OCI-LY7 (cell line): Measurements from ENCODE around the gene SERHL2. TPM values are rescaled to one million over a fixed set of nuclear protein-coding genes. Genes with fewer than 3 reads are reported as not detected.
"Not testable (repeated sequence)": the region's sequence is repeated elsewhere in the genome, so short reads cannot be mapped to it uniquely, and the experiment has no call there.

Experiments
- BruUV-seq: library from RNA; stranded (reverse); fragments of 400-500 nt; replicated peaks from 2 replicates; lab custom pipeline; 2021; lab: Mats Ljungman, UMichigan
- CTCF ChIA-PET: fragments of 300-600 bp; sonication (Branson Sonifier 250); formaldehyde crosslinking; loops from one replicate; lab custom pipeline; 2022; ENCODE audit warnings: antibody characterized with exemption; ENCODE audit not compliant: unreplicated experiment; lab: Charles Lee
- POLR2A ChIA-PET: fragments of 300-600 bp; sonication (Branson Sonifier 250); formaldehyde crosslinking; loops from one replicate; lab custom pipeline; 2022; ENCODE audit warnings: antibody characterized with exemption; lab: Charles Lee
- DNase-seq: peaks from one replicate; pipeline ENCODE4 v3.0.0-alpha.2; 2015; ENCODE audit warnings: low spot score
- H2AFZ ChIP-seq: fragments of 200-600 bp; sonication (generic), shearing (Covaris generic); 2 replicates; pipeline ENCODE4 v1.6.1; 2014; ENCODE audit warnings: mild to moderate bottlenecking, antibody characterized with exemption, low read length, moderate library complexity
- H3K27ac ChIP-seq: fragments of 200-600 bp; sonication (generic); 2 replicates; pipeline ENCODE4 v1.5.1; 2014; ENCODE audit warnings: mixed run types, low read depth, mild to moderate bottlenecking, moderate library complexity, low read length, inconsistent platforms; ENCODE audit not compliant: poor library complexity, severe bottlenecking
- H3K36me3 ChIP-seq: fragments of 200-600 bp; sonication (generic); 2 replicates; pipeline ENCODE4 v1.6.1; 2014; ENCODE audit warnings: mild to moderate bottlenecking, antibody characterized with exemption, low read length, moderate library complexity, mixed read lengths; ENCODE audit not compliant: insufficient read depth
- H3K4me1 ChIP-seq: fragments of 200-600 bp; sonication (generic); 2 replicates; pipeline ENCODE4 v1.5.1; 2014; ENCODE audit warnings: mild to moderate bottlenecking, low read length; ENCODE audit not compliant: insufficient read depth, poor library complexity, severe bottlenecking
- H3K4me2 ChIP-seq: fragments of 200-600 bp; sonication (generic); 2 replicates; pipeline ENCODE4 v1.6.1; 2014; ENCODE audit warnings: mild to moderate bottlenecking, low read length
- H3K4me3 ChIP-seq: fragments of 200-600 bp; sonication (generic); 2 replicates; pipeline ENCODE4 v1.5.1; 2014; ENCODE audit warnings: mild to moderate bottlenecking, low read depth, low read length; ENCODE audit not compliant: poor library complexity, severe bottlenecking
- H3K79me2 ChIP-seq: fragments of 200-600 bp; sonication (generic); 2 replicates; pipeline ENCODE4 v1.6.1; 2016; ENCODE audit warnings: low read depth, mild to moderate bottlenecking, low read length, moderate library complexity, mixed read lengths; ENCODE audit not compliant: insufficient read depth
- H3K9me2 ChIP-seq: fragments of 200-600 bp; sonication (generic); 2 replicates; pipeline ENCODE4 v1.6.1; 2016; ENCODE audit warnings: mild to moderate bottlenecking, low read length, mixed read lengths; ENCODE audit not compliant: insufficient read depth
- H3K9me3 ChIP-seq: fragments of 200-600 bp; sonication (generic); 2 replicates; pipeline ENCODE4 v1.6.1; 2014; ENCODE audit warnings: mild to moderate bottlenecking, mixed run types, low read length, mixed read lengths
- H4K20me1 ChIP-seq: fragments of 200-600 bp; sonication (generic); 2 replicates; pipeline ENCODE4 v1.6.1; 2014; ENCODE audit warnings: mild to moderate bottlenecking, antibody characterized with exemption, low read length, moderate library complexity, mixed read lengths; ENCODE audit not compliant: insufficient read depth
- EZH2phosphoT487 ChIP-seq: fragments of 200-600 bp; sonication (generic); IDR thresholded peaks from 2 replicates; pipeline ENCODE4 v1.6.1; 2018; ENCODE audit warnings: low read depth, borderline replicate concordance, mild to moderate bottlenecking, mixed run types, antibody characterized with exemption, low read length, moderate library complexity, mixed read lengths
- intact Hi-C: fragments of 100-400 bp; cut with micrococcal nuclease; formaldehyde crosslinking; loops from one replicate; pipeline ENCODE4 v1.10.0; 2022; ENCODE audit not compliant: unreplicated experiment
- total RNA-seq, 2 experiments: library from RNA; depleted of rRNA in 1 of 2; stranded (reverse); fragments of >200 nt in 1 of 2; shearing (Covaris generic) in 1 of 2; gene quantifications; 2 replicates each; pipeline ENCODE4 v1.2.3, GENCODE V29; 2014 to 2022
- TF ChIP-seq, protein P1 (sequence below): fragments of 200-600 bp; sonication (generic); conservative IDR thresholded peaks from 2 replicates; pipeline ENCODE4 v1.5.1; 2014; ENCODE audit warnings: mild to moderate bottlenecking, antibody characterized with exemption, low read length, moderate library complexity, mixed read lengths

SERHL2 gene
- total RNA-seq, 2 experiments from 2014 or later, result 36.4 to 98.0 TPM

- Histone ChIP-seq H4K20me1 (peaks cover 12% of the 10 kb centered on the region; the same call in 1 of the 2 replicates), H3K4me1 (peaks cover 50% of the 10 kb centered on the region), H3K36me3 (peaks cover 71% of the 10 kb centered on the region), H3K79me2 (peaks cover 45% of the 10 kb centered on the region)
- H3K4me3 ChIP-seq, POLR2A ChIA-PET, H2AFZ ChIP-seq, DNase-seq, CTCF ChIA-PET, H3K4me2 ChIP-seq, BruUV-seq, H3K9me2 ChIP-seq, H3K9me3 ChIP-seq, H3K27ac ChIP-seq: not testable (repeated sequence)
- intact Hi-C loops, result loop anchor here (5.0 kb wide), 1 partner anchor 37 kb away; the partner anchor contains the start of gene SERHL2
- TF ChIP-seq, protein P1, sequence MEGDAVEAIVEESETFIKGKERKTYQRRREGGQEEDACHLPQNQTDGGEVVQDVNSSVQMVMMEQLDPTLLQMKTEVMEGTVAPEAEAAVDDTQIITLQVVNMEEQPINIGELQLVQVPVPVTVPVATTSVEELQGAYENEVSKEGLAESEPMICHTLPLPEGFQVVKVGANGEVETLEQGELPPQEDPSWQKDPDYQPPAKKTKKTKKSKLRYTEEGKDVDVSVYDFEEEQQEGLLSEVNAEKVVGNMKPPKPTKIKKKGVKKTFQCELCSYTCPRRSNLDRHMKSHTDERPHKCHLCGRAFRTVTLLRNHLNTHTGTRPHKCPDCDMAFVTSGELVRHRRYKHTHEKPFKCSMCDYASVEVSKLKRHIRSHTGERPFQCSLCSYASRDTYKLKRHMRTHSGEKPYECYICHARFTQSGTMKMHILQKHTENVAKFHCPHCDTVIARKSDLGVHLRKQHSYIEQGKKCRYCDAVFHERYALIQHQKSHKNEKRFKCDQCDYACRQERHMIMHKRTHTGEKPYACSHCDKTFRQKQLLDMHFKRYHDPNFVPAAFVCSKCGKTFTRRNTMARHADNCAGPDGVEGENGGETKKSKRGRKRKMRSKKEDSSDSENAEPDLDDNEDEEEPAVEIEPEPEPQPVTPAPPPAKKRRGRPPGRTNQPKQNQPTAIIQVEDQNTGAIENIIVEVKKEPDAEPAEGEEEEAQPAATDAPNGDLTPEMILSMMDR, result 0 out of 2 replicates have a peak, but pooled peaks have one; percentile 1
Observed at GRCh38 chr22:42515304-42515703, 38.5 kb upstream of the SERHL2 start.

DNA sequence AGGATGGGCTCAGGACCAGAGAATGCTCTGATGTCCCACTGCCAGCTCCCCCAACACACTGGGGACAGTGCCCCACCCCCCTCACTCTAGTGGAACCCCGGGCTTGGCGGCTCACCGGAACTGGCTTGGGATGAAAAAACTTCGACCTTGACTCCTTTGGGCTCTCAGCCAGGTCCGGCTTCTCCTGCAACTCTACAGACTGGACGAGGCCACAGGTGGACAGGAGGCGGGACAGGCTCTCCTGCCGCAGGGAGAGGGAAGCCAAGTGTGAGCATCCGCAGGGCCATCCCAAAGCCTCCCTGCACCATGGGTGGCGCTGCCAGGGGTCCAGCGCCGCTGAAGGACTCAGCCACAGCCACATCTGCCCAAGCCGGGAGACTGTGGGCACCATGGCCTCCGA is 37.9 kb upstream of the SERHL2 start:
- H3K9me2 ChIP-seq, result no peaks in the 10 kb centered on the region
- TF ChIP-seq, protein P1, result no peak
- no peak for TF ChIP-seq EZH2phosphoT487
- no peak for DNase-seq
- no peak overlapping the region for H2AFZ ChIP-seq
- peak overlapping the region; percentile 28 for H3K4me2 ChIP-seq
- no peaks in the 10 kb centered on the region for H3K9me3 ChIP-seq
- no peak overlapping the region for H3K4me3 ChIP-seq
- H4K20me1 ChIP-seq, result peaks cover 12% of the 10 kb centered on the region; the same call in 1 of the 2 replicates
- H3K27ac ChIP-seq, result peak overlapping the region; percentile 27
- H3K4me1 ChIP-seq, result peaks cover 50% of the 10 kb centered on the region
- CTCF ChIA-PET, result no interaction called here
- no TSS peak for BruUV-seq
- POLR2A ChIA-PET, result no interaction called here
- H3K36me3 ChIP-seq, result peaks cover 66% of the 10 kb centered on the region
- peaks cover 45% of the 10 kb centered on the region for H3K79me2 ChIP-seq
- intact Hi-C loops, result loop anchor here (5.0 kb wide), 1 partner anchor 36 kb away; the partner anchor contains the start of gene SERHL2

DNA sequence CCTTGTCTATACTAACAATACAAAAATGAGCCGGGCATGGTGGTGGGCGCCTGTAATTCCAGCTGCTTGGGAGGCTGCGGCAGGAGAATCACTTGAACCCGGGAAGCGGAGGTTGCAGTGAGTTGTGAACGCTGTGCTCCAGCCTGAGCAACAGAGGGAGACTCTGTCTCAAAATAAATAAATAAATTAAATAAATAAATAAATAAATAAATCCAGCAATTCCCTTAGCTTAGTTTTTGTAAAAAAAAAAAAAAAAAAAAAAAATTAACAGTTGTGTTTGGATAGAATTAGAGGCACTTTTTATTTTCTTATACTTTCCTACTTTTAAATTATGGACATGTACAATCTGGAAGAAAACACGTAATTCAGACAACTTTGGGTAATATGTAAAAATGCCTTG is 36.7 kb upstream of the SERHL2 start:
- Histone ChIP-seq H4K20me1 (peaks cover 12% of the 10 kb centered on the region; the same call in 1 of the 2 replicates), H3K79me2 (peaks cover 45% of the 10 kb centered on the region), H3K36me3 (peaks cover 54% of the 10 kb centered on the region), H3K4me2 (peak overlapping the region; percentile 66), H3K4me3 (peak overlapping the region; percentile 58), H3K4me1 (peaks cover 41% of the 10 kb centered on the region)
- H3K9me3 ChIP-seq, H3K27ac ChIP-seq, H3K9me2 ChIP-seq, BruUV-seq, DNase-seq, H2AFZ ChIP-seq, CTCF ChIA-PET: not testable (repeated sequence)
- intact Hi-C loops, result loop anchor here (5.0 kb wide), 1 partner anchor 35 kb away; the partner anchor contains the start of gene SERHL2
- POLR2A ChIA-PET, result interaction anchor here (0.6 kb wide), 2 partner anchors 343 to 432 kb away, joined by 3 to 4 read pairs; no protein-coding TSS in a partner anchor

GRCh38 chr22:42518638-42519524 is 34.9 kb upstream of the SERHL2 start:
- Histone ChIP-seq H3K4me1 (peaks cover 34% of the 10 kb centered on the region), H3K4me3 (peak overlapping the region; percentile 95), H3K4me2 (peak overlapping the region; percentile 99), H3K27ac (peak overlapping the region; percentile 79), H3K79me2 (peaks cover 45% of the 10 kb centered on the region), H3K36me3 (peaks cover 42% of the 10 kb centered on the region), H4K20me1 (peaks cover 12% of the 10 kb centered on the region; the same call in 1 of the 2 replicates)
- H3K9me2 ChIP-seq, DNase-seq, POLR2A ChIA-PET, H2AFZ ChIP-seq, CTCF ChIA-PET, H3K9me3 ChIP-seq: not testable (repeated sequence)
- intact Hi-C loops, result loop anchor here (5.0 kb wide), 1 partner anchor 33 kb away; the partner anchor contains the start of gene SERHL2
- TSS peak; percentile 71 for BruUV-seq
